K562 (cell line): Measurements from ENCODE around the gene PLD3. TPM values are rescaled to one million over a fixed set of nuclear protein-coding genes. Genes with fewer than 3 reads are reported as not detected.
A peak's percentile ranks its signal among the peaks of the same experiment; 100 is the strongest.

ENCODE experiments used
- ATAC-seq: fragments of 200-7000 bp; cut with Tn5 transposase; 3 replicates; pipeline ENCODE4 v1.9.1; 2020; ENCODE audit warnings: moderate library complexity
- BruUV-seq: library from RNA; stranded (reverse); fragments of 400-500 nt; replicated peaks from 2 replicates; lab custom pipeline; 2021; lab: Mats Ljungman, UMichigan
- CTCF ChIA-PET: fragments of 300-600 bp; formaldehyde crosslinking; extraction: SDS; loops from one replicate; lab custom pipeline; 2021; ENCODE audit warnings: low intra/inter-chr PET ratio; lab: Yijun Ruan, JAX
- POLR2A ChIA-PET: fragments of 300-600, 350-650 bp; sonication (Branson Sonifier 250); formaldehyde crosslinking; extraction: SDS; loops from one replicate; lab custom pipeline; 2021; ENCODE audit warnings: antibody characterized with exemption, inconsistent platforms; lab: Yijun Ruan, JAX
- DNase-seq, 4 experiments: peaks; one replicate each; pipeline versions ENCODE4 v3.0.0 to v3.0.0-alpha.2; 2011 to 2018; ENCODE audit warnings: low spot score in 3 of 4, mixed read lengths in 3 of 4; ENCODE audit errors: extremely low read depth in 1 of 4
- FAIRE-seq: peaks from 2 replicates; lab custom pipeline; 2011; peaks lifted over from hg19 to GRCh38; lab: Jason Lieb, UNC
- H2AFZ ChIP-seq: 2 replicates; pipeline ENCODE4 v1.6.0; 2011; ENCODE audit warnings: low read depth, low read length, control low read depth, inconsistent platforms
- H3K27ac ChIP-seq: fragments of 200-600 bp; 3 replicates; pipeline ENCODE4 v1.8.0; 2011; ENCODE audit warnings: low read depth, mild to moderate bottlenecking, control low read depth, inconsistent platforms, low read length, moderate library complexity, mixed read lengths; ENCODE audit errors: extremely low read depth
- H3K27me3 ChIP-seq, 2 experiments: fragments of 300-600 bp in 1 of 2; 2 replicates in 1 of 2; 3 replicates in 1 of 2; pipeline versions ENCODE4 v1.6.0 to v1.8.0; 2011; ENCODE audit warnings: inconsistent platforms in 2 of 2, low read length in 2 of 2, mild to moderate bottlenecking in 1 of 2, mixed read lengths in 1 of 2, moderate library complexity in 1 of 2; ENCODE audit not compliant: control insufficient read depth in 2 of 2, insufficient read depth in 2 of 2
- H3K36me3 ChIP-seq: fragments of 300-600 bp; 3 replicates; pipeline ENCODE4 v1.8.0; 2011; ENCODE audit warnings: mild to moderate bottlenecking, low read length, inconsistent platforms; ENCODE audit not compliant: control insufficient read depth, insufficient read depth
- H3K4me1 ChIP-seq, 2 experiments: fragments of 200-600 bp in 1 of 2; replicated peaks in 1 of 2; 2 replicates in 1 of 2; 3 replicates in 1 of 2; pipeline versions ENCODE4 v1.5.1 to v1.8.0; 2011; ENCODE audit warnings: inconsistent platforms in 2 of 2, low read length in 2 of 2, mild to moderate bottlenecking in 1 of 2, mixed read lengths in 1 of 2, moderate library complexity in 1 of 2; ENCODE audit not compliant: control insufficient read depth in 2 of 2, insufficient read depth in 2 of 2
- H3K4me2 ChIP-seq: 2 replicates; pipeline ENCODE4 v1.6.1; 2011; ENCODE audit warnings: low read length, control low read depth, inconsistent platforms, mixed read lengths; ENCODE audit not compliant: insufficient read depth
- H3K4me3 ChIP-seq: fragments of 200-600 bp; sonication (generic), shearing (Covaris generic); 2 replicates; pipeline ENCODE4 v1.5.1; 2016; ENCODE audit warnings: control low read depth, inconsistent platforms
- H3K79me2 ChIP-seq: fragments of 200-600 bp; 3 replicates; pipeline ENCODE4 v1.8.0; 2011; ENCODE audit warnings: low read length, inconsistent platforms; ENCODE audit not compliant: control insufficient read depth, insufficient read depth
- H3K9ac ChIP-seq, 2 experiments: 2 replicates each; pipeline versions ENCODE4 v1.6.0 to v1.6.1; 2011; ENCODE audit warnings: low read depth in 2 of 2, low read length in 2 of 2, control low read depth in 1 of 2, inconsistent platforms in 1 of 2, mild to moderate bottlenecking in 1 of 2, mixed read lengths in 1 of 2; ENCODE audit not compliant: insufficient read depth in 1 of 2
- H3K9me1 ChIP-seq: one replicate; pipeline ENCODE4 v1.6.0; 2011; ENCODE audit warnings: inconsistent platforms, mild to moderate bottlenecking, low read length, moderate library complexity; ENCODE audit not compliant: control insufficient read depth, insufficient read depth
- H3K9me3 ChIP-seq: replicated peaks from 2 replicates; pipeline ENCODE4 v1.5.1; 2011; ENCODE audit warnings: low read depth, low read length, inconsistent platforms; ENCODE audit not compliant: control insufficient read depth, insufficient read depth
- H4K20me1 ChIP-seq: replicated peaks from 2 replicates; pipeline ENCODE4 v1.6.1; 2011; ENCODE audit warnings: low read length, inconsistent platforms, mixed read lengths; ENCODE audit not compliant: control insufficient read depth, insufficient read depth
- CREB5 ChIP-seq: fragments of 250-450 bp; sonication (Bioruptor Pico); IDR thresholded peaks from 2 replicates; pipeline ENCODE4 v1.5.0; 2020; ENCODE audit warnings: mild to moderate bottlenecking
- ELK3 ChIP-seq: fragments of 450-650 bp; formaldehyde crosslinking; IDR thresholded peaks from 2 replicates; pipeline ENCODE4 v1.4.0; 2020; ENCODE audit warnings: mild to moderate bottlenecking
- HMG20B ChIP-seq: fragments of 250-450 bp; sonication (Bioruptor Pico); IDR thresholded peaks from 2 replicates; pipeline ENCODE4 v1.5.0; 2021; ENCODE audit warnings: mild to moderate bottlenecking
- MED1 ChIP-seq: sonication (generic); formaldehyde crosslinking; IDR thresholded peaks from 2 replicates; pipeline ENCODE4 v1.8.1; 2023; ENCODE audit warnings: missing genetic modification reagents, borderline replicate concordance
- NFIC ChIP-seq: fragments of 450-650 bp; IDR thresholded peaks from 2 replicates; pipeline ENCODE4 v1.6.1; 2017; ENCODE audit warnings: mild to moderate bottlenecking, inconsistent platforms
- TCF7L2 ChIP-seq: fragments of 150-350 bp; IDR thresholded peaks from 2 replicates; pipeline ENCODE4 v1.6.1; 2016; ENCODE audit warnings: low read depth, mild to moderate bottlenecking, low read length, moderate library complexity
- WGBS: fragments of 100-300 bp; shearing (Covaris generic); methylation state at CpG from one replicate; pipeline ENCODE4 v1.1.6; 2016; ENCODE audit warnings: low coverage, mixed read lengths; ENCODE audit not compliant: insufficient coverage; ENCODE audit errors: missing lambda C conversion rate; 5-methylcytosine and 5-hydroxymethylcytosine counted together
- in situ Hi-C: fragments of 300-500 bp; cut with MboI; formaldehyde crosslinking; loops from 4 replicates; pipeline ENCODE4 v1.15.0; 2018; ENCODE audit warnings: inconsistent platforms, mixed read lengths
- intact Hi-C: fragments of 100-400 bp; cut with micrococcal nuclease; formaldehyde crosslinking; loops from 2 replicates; pipeline ENCODE4 v1.14.2; 2022
- polyA plus RNA-seq, 8 experiments: library from polyadenylated mRNA; depleted of rRNA in 4 of 8; stranded (reverse) in 5 of 8; unstranded in 3 of 8; fragments of >200 nt; fragmentation: Nextera tagmentation in 2 of 8; fragmentation: Illumina TruSeq in 1 of 8; extraction: Ambion mirVana in 2 of 8; extraction: Trizol in 1 of 8; gene quantifications; 2 replicates each; pipeline versions ENCODE4 v1.2.1 to v1.2.3, GENCODE V29; 2011 to 2014; ENCODE audit warnings: inconsistent platforms in 1 of 8, missing spikeins in 1 of 8
- total RNA-seq, 7 experiments: library from RNA; depleted of rRNA in 6 of 7; stranded (reverse); fragments of >200 nt in 6 of 7; fragmentation: Illumina TruSeq in 2 of 7; extraction: Trizol in 2 of 7; gene quantifications; 2 replicates each; pipeline versions ENCODE4 v1.2.1 to v1.2.3, GENCODE V29; 2011 to 2021; ENCODE audit warnings: low replicate concordance in 1 of 7

Gene PLD3
- total and polyA plus RNA-seq, 9 of the 15 experiments (the other 6 are each of a cell fraction or from before 2014, with no cell fraction given), result 2.3 to 128 (median 72.7) TPM

DNA sequence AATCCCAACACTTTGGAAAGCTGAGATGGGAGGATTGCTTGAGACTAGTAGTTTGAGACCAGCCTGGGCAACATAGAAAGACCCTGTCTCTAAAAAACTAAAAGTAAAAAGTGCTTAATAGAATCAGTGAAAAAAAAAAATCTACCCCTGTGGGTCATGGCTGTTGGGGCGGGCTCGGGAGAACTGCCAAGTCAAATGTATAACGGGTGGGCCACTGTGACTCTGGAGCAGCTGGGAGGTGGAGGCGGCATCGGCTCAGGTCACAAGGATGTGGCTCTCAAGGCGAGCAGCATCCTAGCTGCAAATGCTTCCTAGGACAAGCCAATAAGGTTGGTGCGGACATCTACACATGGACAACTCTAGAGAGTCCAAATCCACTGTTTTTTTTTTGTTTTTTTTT is 31.2 kb upstream of the PLD3 start:
- DNase-seq (no peak), FAIRE-seq (no peak), ATAC-seq (no peak)
- peaks cover 43% of the 10 kb centered on the region; the same call in 2 of the 3 replicates for H3K36me3 ChIP-seq
- H3K9ac ChIP-seq, result no peak overlapping the region
- peaks cover 4% of the 10 kb centered on the region for H3K9me1 ChIP-seq
- BruUV-seq, result no TSS peak
- TF ChIP-seq HMG20B (CRISPR knock-in tag), result no peak
- TF ChIP-seq TCF7L2, result no peak
- TF ChIP-seq MED1 (CRISPR knock-in tag), result no peak
- no peak for TF ChIP-seq CREB5 (CRISPR knock-in tag)
- 91% methylated on average over 6 of the region's 7 CpGs for WGBS
- ChIA-PET POLR2A (interaction anchor here (1.5 kb wide), 1 partner anchor 13 kb away, joined by 5 read pairs; no protein-coding TSS in a partner anchor), CTCF (no interaction called here)
- no peak overlapping the region for H3K4me3 ChIP-seq
- in situ Hi-C loops (no loop called here), intact Hi-C loops (no loop called here)
- H3K4me2 ChIP-seq, result no peak overlapping the region
- peaks cover 0 to 4% of the 10 kb centered on the region in 2 experiments; a peak in 2 of 5 replicates for H3K4me1 ChIP-seq
- H3K27me3 ChIP-seq, result no peaks in the 10 kb centered on the region
- H3K27ac ChIP-seq, result no peak overlapping the region
- H4K20me1 ChIP-seq, result no peaks in the 10 kb centered on the region
- H3K9me3 ChIP-seq, result no peaks in the 10 kb centered on the region
- no peak overlapping the region for H2AFZ ChIP-seq
- no peaks in the 10 kb centered on the region for H3K79me2 ChIP-seq

GRCh38 chr19:40320558-40320935 is 27.9 kb upstream of the PLD3 start:
- ChIA-PET POLR2A (interaction anchor here (0.6 kb wide), 1 partner anchor 650 kb away, joined by 3 read pairs; no protein-coding TSS in a partner anchor), CTCF (no interaction called here)
- Histone ChIP-seq H3K4me3 (no peak overlapping the region), H3K9me1 (peaks cover 4% of the 10 kb centered on the region), H3K4me2 (no peak overlapping the region), H4K20me1 (no peaks in the 10 kb centered on the region), H3K9ac (no peak overlapping the region), H3K4me1 (peaks cover 0 to 4% of the 10 kb centered on the region in 2 experiments; a peak in 1 of 5 replicates), H3K9me3 (no peaks in the 10 kb centered on the region), H3K27ac (no peak overlapping the region), H3K79me2 (no peaks in the 10 kb centered on the region), H2AFZ (no peak overlapping the region), H3K27me3 (no peaks in the 10 kb centered on the region), H3K36me3 (peaks cover 74% of the 10 kb centered on the region; the same call in 2 of the 3 replicates)
- no TSS peak for BruUV-seq
- TF ChIP-seq NFIC (peak; percentile 75), ELK3 (CRISPR knock-in tag) (no peak)
- FAIRE-seq (no peak), DNase-seq (no peak), ATAC-seq (no peak)
- 80% methylated on average over 7 of the region's 7 CpGs for WGBS
- intact Hi-C loops, result no loop called here
- in situ Hi-C loops, result no loop called here
